ENCODE results near the gene PAK3. TPM values are rescaled to one million over a fixed set of nuclear protein-coding genes. Genes with fewer than 3 reads are reported as not detected.

Gene PAK3
- total RNA-seq, 1 experiment from 2014 or later: 7.5 TPM

DNA sequence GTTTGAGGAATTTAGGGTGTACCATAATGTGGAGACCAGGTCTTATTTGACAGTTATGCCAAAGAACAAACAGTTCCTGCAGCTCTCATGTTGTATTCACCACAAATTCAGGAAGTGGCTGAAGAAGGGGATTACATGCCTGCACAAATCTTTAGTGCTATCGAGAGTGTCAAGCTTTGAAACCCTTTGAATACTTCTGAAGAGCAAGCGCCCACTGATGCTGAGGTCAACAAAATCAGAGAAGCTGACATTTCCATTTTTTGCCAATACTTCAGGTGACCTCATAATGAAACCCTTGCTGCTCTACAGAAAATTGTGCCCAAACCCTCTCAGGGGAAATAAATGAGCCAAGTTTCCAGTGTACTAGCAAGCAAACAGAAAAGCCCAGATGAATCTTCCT lies 28.4 kb downstream of the PAK3 start:
- no peak for DNase-seq
- TF ChIP-seq, protein P1, sequence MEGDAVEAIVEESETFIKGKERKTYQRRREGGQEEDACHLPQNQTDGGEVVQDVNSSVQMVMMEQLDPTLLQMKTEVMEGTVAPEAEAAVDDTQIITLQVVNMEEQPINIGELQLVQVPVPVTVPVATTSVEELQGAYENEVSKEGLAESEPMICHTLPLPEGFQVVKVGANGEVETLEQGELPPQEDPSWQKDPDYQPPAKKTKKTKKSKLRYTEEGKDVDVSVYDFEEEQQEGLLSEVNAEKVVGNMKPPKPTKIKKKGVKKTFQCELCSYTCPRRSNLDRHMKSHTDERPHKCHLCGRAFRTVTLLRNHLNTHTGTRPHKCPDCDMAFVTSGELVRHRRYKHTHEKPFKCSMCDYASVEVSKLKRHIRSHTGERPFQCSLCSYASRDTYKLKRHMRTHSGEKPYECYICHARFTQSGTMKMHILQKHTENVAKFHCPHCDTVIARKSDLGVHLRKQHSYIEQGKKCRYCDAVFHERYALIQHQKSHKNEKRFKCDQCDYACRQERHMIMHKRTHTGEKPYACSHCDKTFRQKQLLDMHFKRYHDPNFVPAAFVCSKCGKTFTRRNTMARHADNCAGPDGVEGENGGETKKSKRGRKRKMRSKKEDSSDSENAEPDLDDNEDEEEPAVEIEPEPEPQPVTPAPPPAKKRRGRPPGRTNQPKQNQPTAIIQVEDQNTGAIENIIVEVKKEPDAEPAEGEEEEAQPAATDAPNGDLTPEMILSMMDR (conservative IDR thresholded peaks at IDR 0.05): no peak
- no peak overlapping the region for H2BK12ac ChIP-seq (ENCODE audit: insufficient read length, low read depth, low read length)
- no peaks in the 10 kb centered on the region for H3K23me2 ChIP-seq (ENCODE audit: insufficient read length, low read depth, low read length, poor library complexity, severe bottlenecking)
- no peak overlapping the region for H3K56ac ChIP-seq (ENCODE audit: insufficient read length, low read depth, low read length)
- no CpG with 5 or more reads among the region's 2 CpGs for WGBS (ENCODE audit: extremely low coverage, insufficient read length, low lambda C conversion rate)
- no peak overlapping the region for H4K91ac ChIP-seq (ENCODE audit: insufficient read length, low read depth, low read length)
- no peak overlapping the region for H3K9ac ChIP-seq (ENCODE audit: extremely low read depth, insufficient read length, low read length)
- no peaks in the 10 kb centered on the region for H3K27me3 Mint-ChIP-seq (ENCODE audit: low read depth)
- no peak overlapping the region for H2AFZ ChIP-seq (ENCODE audit: low read length)
- H3K27ac ChIP-seq (ENCODE audit: insufficient read length, low read depth, low read length): no peak overlapping the region
- peaks cover 0 to 33% (median 10%) of the 10 kb centered on the region in 3 experiments; a peak in 5 of 7 replicates for H3K36me3 Mint-ChIP-seq (ENCODE audit: insufficient read depth in 1 of 3, low read depth in 3 of 3)
- H3K4me2 ChIP-seq (ENCODE audit: insufficient read depth, insufficient read length, low read length): no peak overlapping the region
- no peak overlapping the region for H2BK5ac ChIP-seq (ENCODE audit: insufficient read length, low read length)
- no peak overlapping the region for H3K27ac Mint-ChIP-seq
- H2BK15ac ChIP-seq (ENCODE audit: low read depth, low read length): no peak overlapping the region
- no peaks in the 10 kb centered on the region for H3K9me3 Mint-ChIP-seq
- H2BK20ac ChIP-seq (ENCODE audit: low read depth, low read length, poor library complexity, severe bottlenecking): no peak overlapping the region
- no peak overlapping the region for H3T11ph ChIP-seq (ENCODE audit: low read length)
- H3K14ac ChIP-seq (ENCODE audit: insufficient read depth, low read length): no peak overlapping the region
- H3K4me3 Mint-ChIP-seq: no peak overlapping the region
- H3K79me2 ChIP-seq (ENCODE audit: insufficient read depth, low read length): no peaks in the 10 kb centered on the region
- H3K4me1 Mint-ChIP-seq: peaks cover 4 to 7% of the 10 kb centered on the region in 2 experiments; a peak in 3 of 4 replicates
- H2BK120ac ChIP-seq (ENCODE audit: low read depth, low read length, poor library complexity, severe bottlenecking): no peak overlapping the region
- no peak overlapping the region for H2AK5ac ChIP-seq (ENCODE audit: insufficient read length, low read length)
- no peaks in the 10 kb centered on the region for H4K20me1 ChIP-seq (ENCODE audit: control insufficient read depth, insufficient read depth, insufficient read length)
- no peaks in the 10 kb centered on the region for H3K79me1 ChIP-seq (ENCODE audit: insufficient read depth, low read depth, low read length, poor library complexity, severe bottlenecking)
- H3K4me1 ChIP-seq (ENCODE audit: insufficient read depth, low read length): peaks cover 3% of the 10 kb centered on the region; the same call in 1 of the 2 replicates
- no peak overlapping the region for H3K23ac ChIP-seq (ENCODE audit: insufficient read length, low read depth, low read length)
- H3K27me3 ChIP-seq (ENCODE audit: insufficient read depth, low read length): no peaks in the 10 kb centered on the region
- no peak overlapping the region for H3K4ac ChIP-seq (ENCODE audit: low read depth, low read length)
- no peaks in the 10 kb centered on the region for H3K9me3 ChIP-seq (ENCODE audit: control insufficient read depth, low read depth, low read length)
- H4K5ac ChIP-seq (ENCODE audit: insufficient read length, low read depth, low read length): no peak overlapping the region
- no peak overlapping the region for H3K18ac ChIP-seq (ENCODE audit: insufficient read length, low read depth, low read length)
- H4K8ac ChIP-seq (replicated peaks; ENCODE audit: insufficient read length, low read depth, low read length): no peak overlapping the region
